ENCODE measurements around the gene CYBA.

DNA sequence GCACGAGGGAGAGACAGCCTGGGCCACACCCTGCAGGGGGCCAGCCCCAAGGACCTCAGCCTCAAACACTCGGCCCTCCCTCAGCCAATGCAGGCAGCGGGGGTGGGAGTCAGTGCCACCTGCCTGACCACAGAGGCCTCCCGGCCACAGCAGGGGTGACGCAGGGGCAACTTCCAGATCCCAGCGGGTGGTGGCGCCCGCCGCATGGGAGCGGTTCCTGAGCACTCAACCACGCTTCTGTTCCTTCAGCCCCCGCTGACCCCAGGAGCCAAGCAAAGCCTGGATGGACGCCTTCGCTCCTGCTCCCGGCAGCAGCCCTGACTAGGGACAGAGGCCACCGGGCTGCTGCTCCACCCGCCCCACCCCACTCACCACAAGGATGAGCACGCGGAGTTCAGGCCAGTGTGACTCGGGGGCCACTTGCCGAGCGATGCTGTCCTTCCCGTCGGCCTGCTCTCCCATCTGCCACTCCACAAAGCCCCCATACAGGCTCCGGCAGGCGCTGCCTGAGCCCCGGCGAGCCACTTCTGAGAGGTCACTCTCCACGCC, 5.0 kb upstream of the CYBA start:
- TF ChIP-seq, protein P1, sequence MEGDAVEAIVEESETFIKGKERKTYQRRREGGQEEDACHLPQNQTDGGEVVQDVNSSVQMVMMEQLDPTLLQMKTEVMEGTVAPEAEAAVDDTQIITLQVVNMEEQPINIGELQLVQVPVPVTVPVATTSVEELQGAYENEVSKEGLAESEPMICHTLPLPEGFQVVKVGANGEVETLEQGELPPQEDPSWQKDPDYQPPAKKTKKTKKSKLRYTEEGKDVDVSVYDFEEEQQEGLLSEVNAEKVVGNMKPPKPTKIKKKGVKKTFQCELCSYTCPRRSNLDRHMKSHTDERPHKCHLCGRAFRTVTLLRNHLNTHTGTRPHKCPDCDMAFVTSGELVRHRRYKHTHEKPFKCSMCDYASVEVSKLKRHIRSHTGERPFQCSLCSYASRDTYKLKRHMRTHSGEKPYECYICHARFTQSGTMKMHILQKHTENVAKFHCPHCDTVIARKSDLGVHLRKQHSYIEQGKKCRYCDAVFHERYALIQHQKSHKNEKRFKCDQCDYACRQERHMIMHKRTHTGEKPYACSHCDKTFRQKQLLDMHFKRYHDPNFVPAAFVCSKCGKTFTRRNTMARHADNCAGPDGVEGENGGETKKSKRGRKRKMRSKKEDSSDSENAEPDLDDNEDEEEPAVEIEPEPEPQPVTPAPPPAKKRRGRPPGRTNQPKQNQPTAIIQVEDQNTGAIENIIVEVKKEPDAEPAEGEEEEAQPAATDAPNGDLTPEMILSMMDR (IDR thresholded peaks at IDR 0.05) = no peak
- TF ChIP-seq POLR2A (IDR thresholded peaks at IDR 0.05) (no peak), POLR2AphosphoS5 (IDR thresholded peaks at IDR 0.05; ENCODE audit: insufficient read depth in 1 of 2, low read depth in 1 of 2) (no peak)
